ENCODE measurements around the gene SPESP1. TPM values are rescaled to one million over a fixed set of nuclear protein-coding genes. Genes with fewer than 3 reads are reported as not detected.

Gene SPESP1
- total RNA-seq, 1 donor from 2014 or later: 1.4 TPM

DNA sequence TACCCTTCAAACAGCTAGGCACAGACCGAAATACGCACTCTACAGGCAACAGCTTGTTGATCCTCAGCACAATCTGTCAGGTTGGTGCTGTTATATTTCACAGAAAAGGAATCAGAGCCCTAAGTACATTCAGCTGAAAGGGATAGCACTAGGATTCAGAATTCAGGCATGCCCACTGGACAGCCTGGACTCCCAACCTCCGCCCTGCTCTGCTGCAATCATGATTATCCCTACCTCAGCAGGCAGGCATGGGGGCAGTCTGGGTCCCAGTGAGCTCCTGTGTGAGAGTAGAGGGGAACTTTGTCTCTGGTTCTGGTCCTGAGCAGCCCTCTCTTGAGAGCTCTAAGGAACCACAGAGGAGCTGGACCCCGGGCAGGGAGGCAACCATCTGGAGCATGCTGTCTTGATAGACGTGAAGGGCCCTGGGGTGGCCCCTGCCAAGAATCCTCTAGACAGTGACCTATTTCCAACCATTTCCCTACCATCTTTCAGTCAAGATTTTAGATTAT is 60.7 kb downstream of the SPESP1 start:
- DNase-seq (ENCODE audit: low read depth in 2 of 2): no peak

DNA sequence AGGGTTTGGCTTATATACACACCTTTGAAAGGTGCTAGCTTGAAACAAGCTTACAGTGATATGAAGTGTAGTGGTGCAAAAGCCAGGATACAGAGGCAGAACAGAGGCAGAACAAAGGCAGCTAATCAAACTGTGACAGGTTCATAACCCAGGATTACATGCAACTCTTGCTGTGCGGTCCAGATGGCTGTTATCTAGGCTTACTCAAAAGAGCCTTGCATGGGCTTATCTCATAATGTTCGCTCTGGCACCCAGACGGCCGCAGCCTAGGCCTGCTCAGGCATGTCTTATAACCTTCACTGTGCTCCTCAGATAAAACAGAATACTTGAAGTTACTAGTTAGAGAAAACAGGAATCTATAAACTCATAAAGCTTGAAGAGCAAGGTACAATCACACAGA is 61.4 kb downstream of the SPESP1 start:
- no peak for DNase-seq (ENCODE audit: low read depth in 2 of 2)

DNA sequence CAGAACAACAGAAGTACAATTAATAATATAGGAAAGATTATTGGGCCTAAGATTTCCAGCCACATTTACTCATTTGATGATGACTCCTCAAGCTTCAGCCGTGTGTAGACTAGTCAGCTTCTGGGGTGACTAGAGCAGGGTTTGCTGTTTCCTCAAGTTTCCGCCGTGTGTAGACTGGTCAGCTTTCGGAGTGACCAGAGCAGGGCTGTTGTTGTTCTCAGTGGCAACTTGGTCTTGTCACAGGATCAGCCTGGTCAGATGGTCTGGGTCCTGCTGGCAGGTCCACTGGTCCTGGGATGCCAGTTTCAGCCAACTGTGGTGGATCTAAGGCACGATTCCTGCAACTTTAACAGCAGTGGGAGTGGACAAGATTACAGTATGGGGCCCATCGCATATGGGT is 62.4 kb downstream of the SPESP1 start:
- no peak for DNase-seq (ENCODE audit: low read depth in 2 of 2)

DNA sequence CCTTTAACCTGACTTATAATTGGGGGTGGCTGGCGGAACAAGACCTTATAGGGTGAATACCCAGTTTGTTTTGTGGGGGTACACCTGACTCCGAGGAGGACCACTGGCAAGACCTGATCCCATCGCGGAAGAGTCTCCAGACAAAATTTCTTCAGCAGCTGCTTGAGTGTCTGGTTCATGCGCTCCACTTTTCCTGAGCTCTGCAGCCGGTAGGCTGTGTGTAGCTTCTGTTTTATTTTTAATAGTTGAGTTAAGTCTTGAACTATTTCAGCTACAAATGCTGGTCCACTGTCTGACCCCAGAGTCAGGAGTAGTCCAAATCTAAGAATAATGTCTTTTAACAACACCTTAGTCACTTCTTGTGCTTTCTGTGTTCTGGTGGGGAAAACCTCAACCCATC is 63.0 kb downstream of the SPESP1 start:
- DNase-seq (ENCODE audit: low read depth in 2 of 2): no peak

DNA sequence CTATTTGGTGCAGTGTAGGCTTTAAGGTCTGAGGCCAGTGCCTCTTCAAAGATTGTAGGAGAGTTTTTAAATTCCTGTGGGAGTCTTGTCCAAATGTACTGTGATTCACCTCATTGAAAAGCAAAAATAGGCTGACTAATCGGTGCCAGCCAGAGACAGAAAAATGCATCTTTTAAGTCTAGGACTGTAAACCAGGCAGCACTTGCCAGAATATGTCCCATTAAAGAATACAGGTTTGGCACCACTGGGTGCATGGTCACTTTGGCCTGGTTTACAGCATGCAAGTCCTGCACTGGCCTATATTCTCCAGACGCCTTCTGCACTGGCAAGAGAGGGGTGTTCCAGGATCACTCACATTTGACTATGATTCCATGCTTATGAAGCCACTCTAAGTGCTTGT is 63.8 kb downstream of the SPESP1 start:
- DNase-seq (ENCODE audit: low read depth in 2 of 2): no peak

DNA sequence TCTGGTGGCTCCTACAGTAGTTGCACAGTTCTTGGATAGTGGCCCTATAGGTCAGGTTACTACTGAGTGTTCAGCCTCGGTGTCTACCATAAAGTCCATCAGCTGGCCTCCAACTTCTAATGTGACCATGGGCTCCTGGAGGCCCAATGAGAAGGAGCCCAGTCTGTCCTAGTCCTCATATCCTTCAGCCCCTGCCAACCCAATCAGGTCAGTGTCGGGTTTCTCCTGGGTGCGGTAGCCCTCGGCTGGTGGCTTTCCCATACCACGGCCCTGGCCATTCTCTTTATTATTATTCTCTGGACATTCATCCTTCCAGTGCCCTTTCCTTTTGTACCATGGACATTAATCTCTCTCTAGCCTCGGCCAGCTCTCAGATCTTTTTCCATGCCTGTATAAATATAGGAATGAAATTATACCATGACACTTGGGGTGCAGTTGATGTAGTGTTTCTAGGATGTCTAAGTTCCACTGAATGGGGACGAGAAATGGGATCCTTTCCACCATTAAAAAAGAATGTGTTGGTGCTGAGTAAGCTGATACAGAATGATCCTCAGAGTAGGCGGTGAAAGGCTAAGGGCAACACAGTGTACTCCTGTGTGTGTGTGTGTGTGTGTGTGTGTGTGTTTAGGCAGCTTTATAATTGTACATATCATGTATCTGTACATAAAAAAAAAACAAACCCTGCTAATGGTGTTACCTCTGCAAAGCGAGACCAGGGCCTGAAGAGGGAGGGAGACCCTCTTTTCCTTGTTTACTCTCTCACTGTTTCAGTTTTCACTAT is 64.8 kb downstream of the SPESP1 start:
- no peak for DNase-seq (ENCODE audit: low read depth in 2 of 2)

Other genes with a start within 250 kb of the SPESP1 start
- gene ANP32A, start 109.6 kb upstream of the SPESP1 start, total RNA-seq: 45.3 and 52.5 TPM in 2 replicates
- under 0.01 TPM in 1 of 2 replicates, not detected in the other for gene NOX5, start 84.2 kb downstream of the SPESP1 start, total RNA-seq
- gene GLCE, start 230.1 kb downstream of the SPESP1 start, total RNA-seq: 45.3 and 68.7 TPM in 2 replicates